ENCODE results near the gene WDR91. TPM values are rescaled to one million over a fixed set of nuclear protein-coding genes. Genes with fewer than 3 reads are reported as not detected.
A peak's percentile ranks its signal among the peaks of the same experiment; 100 is the strongest.

Gene WDR91
- total RNA-seq, 1 experiment from 2014 or later = 8.8 TPM

GRCh38 chr7:135169964-135170273 lies 41.4 kb downstream of the WDR91 start:
- Histone ChIP-seq H3K4me3 (ENCODE audit: low read depth in 2 of 2, low read length in 2 of 2) (peak overlapping the region; percentile 97), H3K36me3 (ENCODE audit: control insufficient read depth, insufficient read depth, low read length) (peaks cover 5% of the 10 kb centered on the region), H3K4me1 (ENCODE audit: control insufficient read depth, insufficient read depth, low read length) (peaks cover 10% of the 10 kb centered on the region), H3K27ac (ENCODE audit: low read length) (peak overlapping the region; percentile 96), H3K27me3 (ENCODE audit: control insufficient read depth, insufficient read depth, low read length) (no peaks in the 10 kb centered on the region), H3K9me3 (ENCODE audit: control insufficient read depth, insufficient read depth, low read depth, low read length) (no peaks in the 10 kb centered on the region)
- CTCF ChIA-PET = no interaction called here
- in situ Hi-C loops (cut with HindIII; ENCODE audit: low pct_unique_long_range_greater_than_20kb, low sequenced_read_pairs) (no loop called here), intact Hi-C loops (cut with micrococcal nuclease; ENCODE audit: unreplicated experiment) (loop anchor here (2.0 to 10.0 kb wide), 2 partner anchors 65 to 183 kb away; partner anchors contain the start of genes AGBL3 and STRA8)
- TF ChIP-seq SIN3A (IDR thresholded peaks at IDR 0.05; ENCODE audit: borderline replicate concordance, insufficient read depth, low read depth, low read length) = no peak
- no peak for TF ChIP-seq CTCF (IDR thresholded peaks at IDR 0.05)
- no peak for TF ChIP-seq POLR2AphosphoS5 (IDR thresholded peaks at IDR 0.05; ENCODE audit: low read depth, low read length)
- no peak for TF ChIP-seq TCF7L2 (IDR thresholded peaks at IDR 0.05; ENCODE audit: low read depth, low read length)
- no peak for TF ChIP-seq REST (IDR thresholded peaks at IDR 0.05; ENCODE audit: insufficient read depth in 1 of 2, low read depth in 2 of 2, low read length in 1 of 2)
- ATAC-seq (no peak; the same call in 1 of the 2 replicates), DNase-seq (ENCODE audit: low read depth, low spot score) (no peak)
- POLR2A ChIA-PET = no interaction called here
- BruUV-seq (replicated peaks) = no TSS peak

GRCh38 chr7:135169141-135169963 lies 42.0 kb downstream of the WDR91 start:
- Histone ChIP-seq H3K27me3 (ENCODE audit: control insufficient read depth, insufficient read depth, low read length) (no peaks in the 10 kb centered on the region), H3K4me1 (ENCODE audit: control insufficient read depth, insufficient read depth, low read length) (peaks cover 10% of the 10 kb centered on the region), H3K36me3 (ENCODE audit: control insufficient read depth, insufficient read depth, low read length) (peaks cover 5% of the 10 kb centered on the region), H3K27ac (ENCODE audit: low read length) (peak overlapping the region; percentile 96), H3K9me3 (ENCODE audit: control insufficient read depth, insufficient read depth, low read depth, low read length) (no peaks in the 10 kb centered on the region), H3K4me3 (ENCODE audit: low read depth in 2 of 2, low read length in 2 of 2) (peak overlapping the region; percentile 97)
- TSS peak; percentile 79 for BruUV-seq (replicated peaks)
- POLR2A ChIA-PET = no interaction called here
- CTCF ChIA-PET = no interaction called here
- DNase-seq (ENCODE audit: low read depth, low spot score) = peak; percentile 30
- ATAC-seq = no peak
- in situ Hi-C loops (cut with HindIII; ENCODE audit: low pct_unique_long_range_greater_than_20kb, low sequenced_read_pairs) = no loop called here
- peak; percentile 68 for TF ChIP-seq CTCF (IDR thresholded peaks at IDR 0.05)
- no peak for TF ChIP-seq TCF7L2 (IDR thresholded peaks at IDR 0.05; ENCODE audit: low read depth, low read length)
- no peak for TF ChIP-seq SIN3A (IDR thresholded peaks at IDR 0.05; ENCODE audit: borderline replicate concordance, insufficient read depth, low read depth, low read length)
- no peak for TF ChIP-seq POLR2AphosphoS5 (IDR thresholded peaks at IDR 0.05; ENCODE audit: low read depth, low read length)
- TF ChIP-seq REST (IDR thresholded peaks at IDR 0.05; ENCODE audit: insufficient read depth in 1 of 2, low read depth in 2 of 2, low read length in 1 of 2) = no peak
- intact Hi-C loops (cut with micrococcal nuclease; ENCODE audit: unreplicated experiment) = no loop called here
